Breast epithelium (tissue), 4 donors: ENCODE measurements around the gene HOXB2. TPM values are rescaled to one million over a fixed set of nuclear protein-coding genes. Genes with fewer than 3 reads are reported as not detected.
A peak's percentile ranks its signal among the peaks of the same experiment; 100 is the strongest.

Experiments
- DNase-seq, 2 donors: peaks; one replicate each; pipeline ENCODE4 v3.0.0-alpha.2; 2019; ENCODE audit warnings: low spot score in 2 of 2
- H3K27ac ChIP-seq, 2 donors: fragments of 200-600 bp; sonication (generic) in 1 of 2; one replicate each; pipeline ENCODE4 v1.5.1; 2016 to 2019; ENCODE audit warnings: mild to moderate bottlenecking in 1 of 2
- H3K27me3 ChIP-seq, 2 donors: fragments of 200-600 bp; sonication (generic) in 1 of 2; one replicate each; pipeline versions ENCODE4 v1.5.1 to v1.6.0; 2017 to 2019; ENCODE audit warnings: control low read depth in 1 of 2, mild to moderate bottlenecking in 1 of 2
- H3K36me3 ChIP-seq: fragments of 200-600 bp; one replicate; pipeline ENCODE4 v1.5.1; 2019
- H3K4me1 ChIP-seq, 2 donors: fragments of 200-600 bp; sonication (generic); one replicate each; pipeline ENCODE4 v1.5.1; 2016 to 2019; ENCODE audit warnings: control low read depth in 1 of 2
- H3K4me3 ChIP-seq, 3 donors: fragments of 200-600 bp; sonication (generic); 1 replicate in 2 of 3; 2 replicates in 1 of 3; pipeline ENCODE4 v1.5.1; 2016 to 2019; ENCODE audit warnings: mild to moderate bottlenecking in 3 of 3, moderate library complexity in 2 of 3
- H3K9me3 ChIP-seq, 2 donors: fragments of 200-600 bp; sonication (generic) in 1 of 2; one replicate each; pipeline ENCODE4 v1.5.1; 2016 to 2019; ENCODE audit warnings: control low read depth in 1 of 2
- POLR2A ChIP-seq: fragments of 450-650 bp; IDR thresholded peaks from one replicate; pipeline ENCODE4 v1.6.1; 2016; ENCODE audit warnings: antibody characterized with exemption, mild to moderate bottlenecking, moderate library complexity
- POLR2AphosphoS5 ChIP-seq, 3 donors: sonication (generic); formaldehyde crosslinking; IDR thresholded peaks; one replicate each; pipeline ENCODE4 v1.6.1; 2017; ENCODE audit warnings: antibody characterized with exemption in 3 of 3
- intact Hi-C: fragments of 100-400 bp; cut with DNase I; formaldehyde crosslinking; loops from one replicate; pipeline ENCODE4 v1.15.1; 2023; ENCODE audit warnings: low total_unique reads
- total RNA-seq, 3 donors: library from RNA; depleted of rRNA; stranded (reverse); fragments of >200 nt; gene quantifications; one replicate each; pipeline ENCODE4 v1.1.0, GENCODE V29; 2016
- TF ChIP-seq, protein P1 (sequence below), 3 donors: fragments of 450-650 bp; IDR thresholded peaks; one replicate each; pipeline ENCODE4 v1.5.1; 2016 to 2017; ENCODE audit warnings: antibody characterized with exemption in 3 of 3, mild to moderate bottlenecking in 3 of 3, moderate library complexity in 3 of 3

HOXB2 gene
- total RNA-seq, 3 donors from 2014 or later, result 13.6 to 36.4 (median 19.6) TPM

DNA sequence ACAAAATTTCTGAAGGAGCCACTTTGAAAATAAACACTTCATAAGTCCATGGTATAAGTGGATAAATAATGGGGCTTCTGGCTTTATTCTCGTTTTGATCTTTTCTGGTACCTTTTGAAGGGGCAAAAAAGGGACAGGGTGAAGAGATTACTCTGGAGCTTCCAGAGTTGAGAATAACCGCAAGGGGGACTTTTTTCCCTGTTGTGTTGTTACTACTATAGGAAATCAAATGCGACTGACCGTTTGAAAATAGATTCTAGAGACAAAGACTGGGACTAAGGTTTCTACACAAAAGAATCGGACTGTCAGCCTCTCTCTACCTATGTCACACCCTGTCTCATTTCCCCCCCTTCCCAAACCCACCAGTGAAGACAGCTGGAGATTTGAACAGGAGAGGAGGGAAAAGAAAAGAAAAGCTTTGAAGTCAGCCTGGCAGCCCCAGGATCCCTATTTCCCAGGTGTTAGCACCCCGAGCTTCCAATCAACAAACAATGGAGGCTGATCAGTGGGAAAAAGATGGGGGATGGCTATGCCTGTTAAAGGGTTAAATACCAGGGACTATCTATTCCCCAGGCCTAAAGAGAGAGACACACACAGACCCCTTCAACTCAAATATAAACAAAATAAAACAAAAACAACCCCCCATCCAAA, 24.9 kb upstream of the HOXB2 start:
- H3K36me3 ChIP-seq, result no peaks in the 10 kb centered on the region
- H3K4me1 ChIP-seq, result no peaks in the 10 kb centered on the region
- DNase-seq, result no peak
- H3K27ac ChIP-seq, result peak overlapping the region in 1 of 2 donors; percentile 76
- peak overlapping the region in 2 of 3 donors; percentile 30 to 33 for H3K4me3 ChIP-seq
- H3K27me3 ChIP-seq, result peaks cover 0 to 8% of the 10 kb centered on the region in 2 donors
- intact Hi-C loops, result no loop called here
- no peaks in the 10 kb centered on the region for H3K9me3 ChIP-seq
- TF ChIP-seq POLR2A, result no peak
- TF ChIP-seq POLR2AphosphoS5 (IDR thresholded peaks at IDR 0.05), result no peak
- TF ChIP-seq, protein P1, sequence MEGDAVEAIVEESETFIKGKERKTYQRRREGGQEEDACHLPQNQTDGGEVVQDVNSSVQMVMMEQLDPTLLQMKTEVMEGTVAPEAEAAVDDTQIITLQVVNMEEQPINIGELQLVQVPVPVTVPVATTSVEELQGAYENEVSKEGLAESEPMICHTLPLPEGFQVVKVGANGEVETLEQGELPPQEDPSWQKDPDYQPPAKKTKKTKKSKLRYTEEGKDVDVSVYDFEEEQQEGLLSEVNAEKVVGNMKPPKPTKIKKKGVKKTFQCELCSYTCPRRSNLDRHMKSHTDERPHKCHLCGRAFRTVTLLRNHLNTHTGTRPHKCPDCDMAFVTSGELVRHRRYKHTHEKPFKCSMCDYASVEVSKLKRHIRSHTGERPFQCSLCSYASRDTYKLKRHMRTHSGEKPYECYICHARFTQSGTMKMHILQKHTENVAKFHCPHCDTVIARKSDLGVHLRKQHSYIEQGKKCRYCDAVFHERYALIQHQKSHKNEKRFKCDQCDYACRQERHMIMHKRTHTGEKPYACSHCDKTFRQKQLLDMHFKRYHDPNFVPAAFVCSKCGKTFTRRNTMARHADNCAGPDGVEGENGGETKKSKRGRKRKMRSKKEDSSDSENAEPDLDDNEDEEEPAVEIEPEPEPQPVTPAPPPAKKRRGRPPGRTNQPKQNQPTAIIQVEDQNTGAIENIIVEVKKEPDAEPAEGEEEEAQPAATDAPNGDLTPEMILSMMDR (IDR thresholded peaks at IDR 0.05), result no peak

DNA sequence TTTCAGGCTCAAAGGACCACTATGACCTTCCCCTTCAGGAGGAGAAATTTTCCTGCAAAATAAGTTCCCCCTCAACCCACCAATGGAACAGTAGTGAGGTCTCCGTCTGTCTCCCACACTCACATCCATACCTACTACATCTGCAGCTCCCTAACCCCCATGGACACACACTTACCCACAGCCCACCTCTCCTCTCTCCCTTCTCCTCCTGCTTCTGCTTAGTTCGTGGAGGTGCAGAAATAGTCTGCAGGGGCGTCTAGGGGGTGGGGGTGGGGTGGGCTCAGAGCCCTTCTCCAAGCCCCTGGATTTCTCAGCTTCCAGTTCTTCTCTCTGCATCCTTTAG, 24.3 kb upstream of the HOXB2 start:
- peak overlapping the region; percentile 16 to 44 (median 37) for H3K4me3 ChIP-seq
- no peak for DNase-seq
- intact Hi-C loops, result no loop called here
- TF ChIP-seq POLR2AphosphoS5 (IDR thresholded peaks at IDR 0.05), result no peak
- TF ChIP-seq, protein P1 (IDR thresholded peaks at IDR 0.05), result no peak
- TF ChIP-seq POLR2A, result no peak
- peaks cover 0 to 8% of the 10 kb centered on the region in 2 donors for H3K27me3 ChIP-seq
- H3K36me3 ChIP-seq, result no peaks in the 10 kb centered on the region
- H3K27ac ChIP-seq, result peak overlapping the region in 1 of 2 donors; percentile 49
- no peaks in the 10 kb centered on the region for H3K9me3 ChIP-seq
- H3K4me1 ChIP-seq, result no peaks in the 10 kb centered on the region

DNA sequence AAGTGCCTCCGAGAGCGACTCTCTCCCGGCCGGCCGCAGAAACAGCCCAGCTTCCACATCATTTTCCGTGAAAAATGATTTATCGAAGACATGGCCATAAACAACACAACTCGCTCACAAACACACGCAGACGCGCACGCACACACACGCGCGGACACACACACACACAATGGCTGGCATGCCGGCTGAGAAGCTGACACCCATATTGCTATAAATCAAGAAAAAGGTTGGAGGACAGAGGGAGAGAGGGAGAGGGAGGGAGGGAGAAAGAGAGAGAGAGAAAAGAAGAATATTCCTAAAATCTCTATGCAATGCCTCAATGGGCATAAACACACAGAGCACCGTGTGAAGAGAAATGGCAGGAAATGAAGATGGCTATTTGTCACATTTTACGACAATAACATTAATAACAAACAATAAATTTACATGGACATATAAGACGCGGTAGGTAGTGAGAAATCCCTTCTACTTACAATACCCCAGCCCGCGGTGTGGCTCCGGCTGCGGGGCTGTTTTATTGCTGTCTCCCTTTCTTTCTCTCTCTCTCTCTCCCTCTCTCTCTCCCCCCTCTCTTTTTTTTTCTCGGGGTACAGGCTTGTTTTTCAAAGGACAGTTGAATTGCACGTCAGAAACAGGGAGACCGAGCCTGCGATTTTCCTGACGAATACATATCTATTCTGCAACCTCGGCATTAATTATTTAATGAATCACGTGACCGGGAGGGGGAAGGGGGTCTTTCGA, 23.8 kb upstream of the HOXB2 start:
- peak in 2 of 3 donors; percentile 12 to 16 for TF ChIP-seq POLR2AphosphoS5 (IDR thresholded peaks at IDR 0.05)
- TF ChIP-seq POLR2A, result no peak
- Histone ChIP-seq H3K4me3 (peak overlapping the region; percentile 16 to 44 (median 37)), H3K27ac (peak overlapping the region in 1 of 2 donors; percentile 49)

DNA sequence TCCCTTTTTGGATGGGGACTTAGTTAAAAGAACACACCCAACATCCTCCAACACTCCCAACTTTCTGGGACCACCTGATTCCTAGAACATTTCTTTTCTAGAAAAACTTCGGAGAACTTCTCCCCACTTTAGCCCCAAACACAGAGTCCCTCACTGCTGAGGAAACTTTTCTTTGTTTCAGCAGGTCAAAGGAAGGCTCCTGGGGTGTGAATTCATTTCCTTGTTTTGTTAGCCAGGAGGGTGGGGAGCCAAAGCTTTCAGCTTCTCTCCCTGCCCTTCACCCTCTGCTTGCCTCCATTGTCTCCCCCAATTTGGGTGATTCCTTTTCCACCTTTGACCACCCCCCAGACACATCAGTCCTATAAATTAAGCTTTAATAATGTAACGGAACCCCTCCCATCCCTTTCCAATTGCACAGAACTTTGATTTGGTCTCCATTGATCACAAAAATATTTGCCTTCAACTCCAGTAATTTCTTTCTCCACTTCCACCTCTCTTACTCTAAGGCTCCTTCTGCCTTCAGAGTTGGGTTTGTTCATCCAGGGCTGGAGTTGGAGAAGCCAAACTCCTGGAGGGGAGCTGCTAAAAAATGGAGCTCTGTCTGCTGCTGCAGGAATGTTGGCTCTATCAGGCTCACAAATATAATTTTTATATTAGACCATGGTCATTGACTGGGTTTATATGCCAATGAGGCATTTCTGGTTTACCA, 22.9 kb upstream of the HOXB2 start:
- peak overlapping the region in 2 of 3 donors; percentile 37 to 44 for H3K4me3 ChIP-seq
- TF ChIP-seq POLR2A (no peak), POLR2AphosphoS5 (IDR thresholded peaks at IDR 0.05) (no peak)
- H3K27ac ChIP-seq, result peak overlapping the region; percentile 15 to 92
- DNase-seq, result no peak
- H3K9me3 ChIP-seq, result no peaks in the 10 kb centered on the region
- H3K4me1 ChIP-seq, result peaks cover 0 to 3% of the 10 kb centered on the region in 2 donors
- peaks cover 0 to 18% of the 10 kb centered on the region in 2 donors for H3K27me3 ChIP-seq
- no peaks in the 10 kb centered on the region for H3K36me3 ChIP-seq
- intact Hi-C loops, result no loop called here

More for the DNA sequence above, 23.8 kb upstream of the HOXB2 start:
- Histone ChIP-seq H3K9me3 (no peaks in the 10 kb centered on the region), H3K4me1 (peaks cover 0 to under 1% of the 10 kb centered on the region in 2 donors), H3K36me3 (no peaks in the 10 kb centered on the region), H3K27me3 (peaks cover 0 to 12% of the 10 kb centered on the region in 2 donors)
- no peak for DNase-seq
- intact Hi-C loops, result no loop called here

DNA sequence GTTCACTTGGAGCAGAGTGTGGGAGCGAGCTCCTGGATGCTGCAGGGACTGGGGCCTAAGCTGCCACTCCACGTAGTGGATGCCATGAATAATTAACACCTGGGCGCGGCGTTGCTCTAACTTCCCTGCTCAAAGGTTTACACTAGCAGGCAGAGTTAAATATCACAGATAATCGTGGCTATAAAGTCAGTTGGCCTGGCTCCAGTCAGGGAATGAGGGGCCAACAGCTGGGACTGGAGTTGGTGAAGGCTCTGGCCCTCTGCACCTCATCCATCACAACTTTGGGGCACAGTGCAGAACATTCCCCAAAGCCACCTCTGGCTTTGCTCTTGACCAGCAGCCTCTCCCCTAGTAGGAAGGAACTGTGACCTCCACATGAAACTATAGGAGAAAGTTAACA, 22.3 kb upstream of the HOXB2 start:
- H3K9me3 ChIP-seq, result no peaks in the 10 kb centered on the region
- DNase-seq, result no peak
- no peak overlapping the region for H3K4me3 ChIP-seq
- no peak for TF ChIP-seq POLR2AphosphoS5 (IDR thresholded peaks at IDR 0.05)
- TF ChIP-seq, protein P1 (IDR thresholded peaks at IDR 0.05), result no peak
- TF ChIP-seq POLR2A, result no peak
- H3K4me1 ChIP-seq, result peaks cover 0 to 3% of the 10 kb centered on the region in 2 donors
- H3K27ac ChIP-seq, result peak overlapping the region in 1 of 2 donors; percentile 92
- no peaks in the 10 kb centered on the region for H3K36me3 ChIP-seq
- intact Hi-C loops, result no loop called here
- peaks cover 0 to 18% of the 10 kb centered on the region in 2 donors for H3K27me3 ChIP-seq
